Measurements from ENCODE around the gene VPS51. TPM values are rescaled to one million over a fixed set of nuclear protein-coding genes. Genes with fewer than 3 reads are reported as not detected.
A peak's percentile ranks its signal among the peaks of the same experiment; 100 is the strongest.

Gene VPS51
- total and polyA plus RNA-seq, 9 of the 15 experiments (the other 6 are each of a cell fraction or from before 2014, with no cell fraction given): 1.8 to 143 (median 46.8) TPM

DNA sequence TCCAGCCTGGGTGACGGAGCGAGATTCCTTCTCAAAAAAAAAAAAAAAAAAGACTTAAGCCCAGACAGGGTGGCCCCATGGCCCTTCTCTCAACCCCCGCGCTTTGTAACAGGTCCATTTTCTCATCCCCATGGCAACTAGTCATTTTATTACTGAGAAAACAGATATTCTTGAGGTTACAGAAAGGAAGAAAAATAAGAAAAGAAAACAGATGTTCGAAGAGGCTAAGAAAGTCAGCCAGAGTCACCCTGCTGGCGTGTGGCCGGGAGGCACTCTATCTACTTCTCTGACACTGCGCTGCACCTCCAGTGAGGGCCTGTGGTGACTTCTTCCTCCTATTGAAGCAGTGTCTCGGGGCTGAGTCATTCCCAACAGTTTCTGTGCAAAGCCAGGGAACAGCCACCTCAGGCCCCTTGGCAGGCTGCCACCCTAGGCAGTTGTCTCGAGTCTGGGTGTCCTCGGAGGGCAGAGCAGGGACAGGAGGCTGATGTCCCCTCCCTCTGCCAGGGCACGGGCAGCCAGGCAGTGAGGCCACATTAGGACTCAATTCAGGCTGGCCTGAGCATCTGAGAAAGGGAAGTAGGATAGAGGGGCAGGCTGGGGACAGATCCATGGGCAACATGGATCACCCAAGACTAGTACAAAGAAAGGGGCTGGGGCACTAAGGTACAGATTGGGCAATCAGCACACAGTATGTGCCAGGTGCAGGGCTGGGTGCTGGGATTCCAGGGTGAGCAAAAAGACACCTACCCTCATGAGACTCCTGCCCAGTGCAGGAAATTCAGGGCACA lies 54.7 kb downstream of the VPS51 start (continued):
- no peak for TF ChIP-seq POLR2H (tag; IDR thresholded peaks at IDR 0.05; ENCODE audit: low read depth)
- TF ChIP-seq ARID1B (IDR thresholded peaks at IDR 0.05): peak; percentile 74
- TF ChIP-seq SOX6 (IDR thresholded peaks at IDR 0.05): peak; percentile 13; the same call in 1 of the 2 replicates
- peak; percentile 97 for TF ChIP-seq NFIC (IDR thresholded peaks at IDR 0.05)
- TF ChIP-seq, protein P1, sequence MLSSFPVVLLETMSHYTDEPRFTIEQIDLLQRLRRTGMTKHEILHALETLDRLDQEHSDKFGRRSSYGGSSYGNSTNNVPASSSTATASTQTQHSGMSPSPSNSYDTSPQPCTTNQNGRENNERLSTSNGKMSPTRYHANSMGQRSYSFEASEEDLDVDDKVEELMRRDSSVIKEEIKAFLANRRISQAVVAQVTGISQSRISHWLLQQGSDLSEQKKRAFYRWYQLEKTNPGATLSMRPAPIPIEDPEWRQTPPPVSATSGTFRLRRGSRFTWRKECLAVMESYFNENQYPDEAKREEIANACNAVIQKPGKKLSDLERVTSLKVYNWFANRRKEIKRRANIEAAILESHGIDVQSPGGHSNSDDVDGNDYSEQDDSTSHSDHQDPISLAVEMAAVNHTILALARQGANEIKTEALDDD (IDR thresholded peaks at IDR 0.05): 0 out of 2 replicates have a peak, but pooled peaks have one; percentile 14
- no peak for TF ChIP-seq ESRRB (CRISPR knock-in tag; IDR thresholded peaks at IDR 0.05; ENCODE audit: borderline replicate concordance)
- no peak for TF ChIP-seq PTBP1 (IDR thresholded peaks at IDR 0.05; ENCODE audit: low read depth, low read length)
- TF ChIP-seq ZNF384 (IDR thresholded peaks at IDR 0.05; ENCODE audit: low read depth, low read length): peak; percentile 70
- no peak for TF ChIP-seq ZFP30 (CRISPR knock-in tag; IDR thresholded peaks at IDR 0.05; ENCODE audit: borderline replicate concordance)
- no peak for TF ChIP-seq KHSRP (IDR thresholded peaks at IDR 0.05)
- TF ChIP-seq MCM5 (IDR thresholded peaks at IDR 0.05; ENCODE audit: low read depth): no peak
- TF ChIP-seq SMARCC2 (IDR thresholded peaks at IDR 0.05; ENCODE audit: low read depth): no peak
- TF ChIP-seq, protein P2, sequence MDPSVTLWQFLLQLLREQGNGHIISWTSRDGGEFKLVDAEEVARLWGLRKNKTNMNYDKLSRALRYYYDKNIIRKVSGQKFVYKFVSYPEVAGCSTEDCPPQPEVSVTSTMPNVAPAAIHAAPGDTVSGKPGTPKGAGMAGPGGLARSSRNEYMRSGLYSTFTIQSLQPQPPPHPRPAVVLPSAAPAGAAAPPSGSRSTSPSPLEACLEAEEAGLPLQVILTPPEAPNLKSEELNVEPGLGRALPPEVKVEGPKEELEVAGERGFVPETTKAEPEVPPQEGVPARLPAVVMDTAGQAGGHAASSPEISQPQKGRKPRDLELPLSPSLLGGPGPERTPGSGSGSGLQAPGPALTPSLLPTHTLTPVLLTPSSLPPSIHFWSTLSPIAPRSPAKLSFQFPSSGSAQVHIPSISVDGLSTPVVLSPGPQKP (CRISPR knock-in tag; IDR thresholded peaks at IDR 0.05): no peak
- no peak for TF ChIP-seq ZSCAN32 (CRISPR knock-in tag; IDR thresholded peaks at IDR 0.05)
- TF ChIP-seq ZFX (CRISPR knock-in tag; IDR thresholded peaks at IDR 0.05): peak; percentile 65
- TF ChIP-seq, protein P3, sequence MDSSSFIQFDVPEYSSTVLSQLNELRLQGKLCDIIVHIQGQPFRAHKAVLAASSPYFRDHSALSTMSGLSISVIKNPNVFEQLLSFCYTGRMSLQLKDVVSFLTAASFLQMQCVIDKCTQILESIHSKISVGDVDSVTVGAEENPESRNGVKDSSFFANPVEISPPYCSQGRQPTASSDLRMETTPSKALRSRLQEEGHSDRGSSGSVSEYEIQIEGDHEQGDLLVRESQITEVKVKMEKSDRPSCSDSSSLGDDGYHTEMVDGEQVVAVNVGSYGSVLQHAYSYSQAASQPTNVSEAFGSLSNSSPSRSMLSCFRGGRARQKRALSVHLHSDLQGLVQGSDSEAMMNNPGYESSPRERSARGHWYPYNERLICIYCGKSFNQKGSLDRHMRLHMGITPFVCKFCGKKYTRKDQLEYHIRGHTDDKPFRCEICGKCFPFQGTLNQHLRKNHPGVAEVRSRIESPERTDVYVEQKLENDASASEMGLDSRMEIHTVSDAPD (CRISPR knock-in tag; IDR thresholded peaks at IDR 0.05): no peak
- TF ChIP-seq, protein P4, sequence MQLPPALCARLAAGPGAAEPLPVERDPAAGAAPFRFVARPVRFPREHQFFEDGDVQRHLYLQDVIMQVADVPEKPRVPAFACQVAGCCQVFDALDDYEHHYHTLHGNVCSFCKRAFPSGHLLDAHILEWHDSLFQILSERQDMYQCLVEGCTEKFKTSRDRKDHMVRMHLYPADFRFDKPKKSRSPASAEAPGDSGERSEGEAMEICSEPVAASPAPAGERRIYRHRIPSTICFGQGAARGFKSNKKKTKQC (CRISPR knock-in tag; IDR thresholded peaks at IDR 0.05): no peak
- TF ChIP-seq CXXC5 (CRISPR knock-in tag; IDR thresholded peaks at IDR 0.05): 0 out of 2 replicates have a peak, but pooled peaks have one; percentile 40
- TF ChIP-seq PRMT5 (CRISPR knock-in tag; IDR thresholded peaks at IDR 0.05): no peak
- TF ChIP-seq, protein P5, sequence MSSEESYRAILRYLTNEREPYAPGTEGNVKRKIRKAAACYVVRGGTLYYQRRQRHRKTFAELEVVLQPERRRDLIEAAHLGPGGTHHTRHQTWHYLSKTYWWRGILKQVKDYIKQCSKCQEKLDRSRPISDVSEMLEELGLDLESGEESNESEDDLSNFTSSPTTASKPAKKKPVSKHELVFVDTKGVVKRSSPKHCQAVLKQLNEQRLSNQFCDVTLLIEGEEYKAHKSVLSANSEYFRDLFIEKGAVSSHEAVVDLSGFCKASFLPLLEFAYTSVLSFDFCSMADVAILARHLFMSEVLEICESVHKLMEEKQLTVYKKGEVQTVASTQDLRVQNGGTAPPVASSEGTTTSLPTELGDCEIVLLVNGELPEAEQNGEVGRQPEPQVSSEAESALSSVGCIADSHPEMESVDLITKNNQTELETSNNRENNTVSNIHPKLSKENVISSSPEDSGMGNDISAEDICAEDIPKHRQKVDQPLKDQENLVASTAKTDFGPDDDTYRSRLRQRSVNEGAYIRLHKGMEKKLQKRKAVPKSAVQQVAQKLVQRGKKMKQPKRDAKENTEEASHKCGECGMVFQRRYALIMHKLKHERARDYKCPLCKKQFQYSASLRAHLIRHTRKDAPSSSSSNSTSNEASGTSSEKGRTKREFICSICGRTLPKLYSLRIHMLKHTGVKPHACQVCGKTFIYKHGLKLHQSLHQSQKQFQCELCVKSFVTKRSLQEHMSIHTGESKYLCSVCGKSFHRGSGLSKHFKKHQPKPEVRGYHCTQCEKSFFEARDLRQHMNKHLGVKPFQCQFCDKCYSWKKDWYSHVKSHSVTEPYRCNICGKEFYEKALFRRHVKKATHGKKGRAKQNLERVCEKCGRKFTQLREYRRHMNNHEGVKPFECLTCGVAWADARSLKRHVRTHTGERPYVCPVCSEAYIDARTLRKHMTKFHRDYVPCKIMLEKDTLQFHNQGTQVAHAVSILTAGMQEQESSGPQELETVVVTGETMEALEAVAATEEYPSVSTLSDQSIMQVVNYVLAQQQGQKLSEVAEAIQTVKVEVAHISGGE (CRISPR knock-in tag; IDR thresholded peaks at IDR 0.05): peak in 1 of 3 experiments; percentile 54; a peak in 1 of 6 replicates

Data from K562 (cell line).